Measurements from ENCODE around the gene FRMD4A.
"Not testable (repeated sequence)": the region's sequence is repeated elsewhere in the genome, so short reads cannot be mapped to it uniquely, and the experiment has no call there.

Gene FRMD4A

GRCh38 chr10:14236341-14236740 lies 94.4 kb downstream of the FRMD4A start:
- TF ChIP-seq POLR2A (IDR thresholded peaks at IDR 0.05; ENCODE audit: extremely low read depth, insufficient read length) (no peak), MYC (IDR thresholded peaks at IDR 0.05; ENCODE audit: low read depth, low read length) (no peak), CTCF (IDR thresholded peaks at IDR 0.05; ENCODE audit: low read depth, low read length) (no peak), MAX (IDR thresholded peaks at IDR 0.05; ENCODE audit: low read depth, low read length) (no peak)
- DNase-seq (ENCODE audit: low read depth): no peak
- H3K4me3 ChIP-seq (ENCODE audit: low read depth, low read length): no peak overlapping the region

GRCh38 chr10:14235566-14236195 lies 95.0 kb downstream of the FRMD4A start:
- no peak for DNase-seq (ENCODE audit: low read depth)
- no peak for TF ChIP-seq MAX (IDR thresholded peaks at IDR 0.05; ENCODE audit: low read depth, low read length)
- no peak for TF ChIP-seq POLR2A (IDR thresholded peaks at IDR 0.05; ENCODE audit: extremely low read depth, insufficient read length)
- no peak for TF ChIP-seq CTCF (IDR thresholded peaks at IDR 0.05; ENCODE audit: low read depth, low read length)
- TF ChIP-seq MYC (IDR thresholded peaks at IDR 0.05; ENCODE audit: low read depth, low read length): no peak
- H3K4me3 ChIP-seq (ENCODE audit: low read depth, low read length): no peak overlapping the region

- H3K4me3 ChIP-seq (ENCODE audit: low read depth, low read length): no peak overlapping the region
- TF ChIP-seq POLR2A (IDR thresholded peaks at IDR 0.05; ENCODE audit: extremely low read depth, insufficient read length) (no peak), CTCF (IDR thresholded peaks at IDR 0.05; ENCODE audit: low read depth, low read length) (no peak), MYC (IDR thresholded peaks at IDR 0.05; ENCODE audit: low read depth, low read length) (no peak), MAX (IDR thresholded peaks at IDR 0.05; ENCODE audit: low read depth, low read length) (no peak)
- no peak for DNase-seq (ENCODE audit: low read depth)
These were observed 97.2 kb downstream of the FRMD4A start for GRCh38 chr10:14233566-14233965.

GRCh38 chr10:14228798-14229197 lies 101.9 kb downstream of the FRMD4A start:
- DNase-seq (ENCODE audit: low read depth): not testable (repeated sequence)

GRCh38 chr10:14225379-14225778 lies 105.3 kb downstream of the FRMD4A start:
- H3K4me3 ChIP-seq (ENCODE audit: low read depth, low read length): no peak overlapping the region
- no peak for DNase-seq (ENCODE audit: low read depth)
- TF ChIP-seq MYC (IDR thresholded peaks at IDR 0.05; ENCODE audit: low read depth, low read length): no peak
- no peak for TF ChIP-seq MAX (IDR thresholded peaks at IDR 0.05; ENCODE audit: low read depth, low read length)
- no peak for TF ChIP-seq POLR2A (IDR thresholded peaks at IDR 0.05; ENCODE audit: extremely low read depth, insufficient read length)
- no peak for TF ChIP-seq CTCF (IDR thresholded peaks at IDR 0.05; ENCODE audit: low read depth, low read length)

More at GRCh38 chr10:14228798-14229197, 101.9 kb downstream of the FRMD4A start:
- H3K4me3 ChIP-seq (ENCODE audit: low read depth, low read length): not testable (repeated sequence)

- H3K4me3 ChIP-seq (ENCODE audit: low read depth, low read length): no peak overlapping the region
- TF ChIP-seq MAX (IDR thresholded peaks at IDR 0.05; ENCODE audit: low read depth, low read length) (no peak), POLR2A (IDR thresholded peaks at IDR 0.05; ENCODE audit: extremely low read depth, insufficient read length) (no peak), MYC (IDR thresholded peaks at IDR 0.05; ENCODE audit: low read depth, low read length) (no peak), CTCF (IDR thresholded peaks at IDR 0.05; ENCODE audit: low read depth, low read length) (no peak)
- DNase-seq (ENCODE audit: low read depth): no peak
These were observed 110.7 kb downstream of the FRMD4A start for GRCh38 chr10:14220026-14220425.

Data from NB4 (cell line).